Thyroid gland (tissue), 4 donors: Measurements from ENCODE around the gene SUB1.

ENCODE experiments used
- CTCF ChIP-seq, 6 experiments: fragments of 200-600 bp in 3 of 6; fragments of 450-650 bp in 3 of 6; sonication (generic) in 3 of 6; IDR thresholded peaks; one replicate each; pipeline ENCODE4 v1.5.1; 2016 to 2019; ENCODE audit warnings: antibody characterized with exemption in 6 of 6, mild to moderate bottlenecking in 2 of 6, inconsistent platforms in 1 of 6, moderate library complexity in 1 of 6
- POLR2A ChIP-seq, 2 donors: fragments of 450-650 bp; IDR thresholded peaks; one replicate each; pipeline ENCODE4 v1.6.1; 2017; ENCODE audit warnings: antibody characterized with exemption in 2 of 2, mild to moderate bottlenecking in 2 of 2, moderate library complexity in 1 of 2

GRCh38 chr5:32559921-32560320, 25.4 kb upstream of the SUB1 start:
- TF ChIP-seq CTCF (IDR thresholded peaks at IDR 0.05) (no peak), POLR2A (IDR thresholded peaks at IDR 0.05) (no peak)
